Measurements from ENCODE around the gene IFRD1. TPM values are rescaled to one million over a fixed set of nuclear protein-coding genes. Genes with fewer than 3 reads are reported as not detected.
A peak's percentile ranks its signal among the peaks of the same experiment; 100 is the strongest.

The IFRD1 gene
- total and polyA plus RNA-seq, 8 donors = 37.4 to 54.1 (median 46.9) TPM

DNA sequence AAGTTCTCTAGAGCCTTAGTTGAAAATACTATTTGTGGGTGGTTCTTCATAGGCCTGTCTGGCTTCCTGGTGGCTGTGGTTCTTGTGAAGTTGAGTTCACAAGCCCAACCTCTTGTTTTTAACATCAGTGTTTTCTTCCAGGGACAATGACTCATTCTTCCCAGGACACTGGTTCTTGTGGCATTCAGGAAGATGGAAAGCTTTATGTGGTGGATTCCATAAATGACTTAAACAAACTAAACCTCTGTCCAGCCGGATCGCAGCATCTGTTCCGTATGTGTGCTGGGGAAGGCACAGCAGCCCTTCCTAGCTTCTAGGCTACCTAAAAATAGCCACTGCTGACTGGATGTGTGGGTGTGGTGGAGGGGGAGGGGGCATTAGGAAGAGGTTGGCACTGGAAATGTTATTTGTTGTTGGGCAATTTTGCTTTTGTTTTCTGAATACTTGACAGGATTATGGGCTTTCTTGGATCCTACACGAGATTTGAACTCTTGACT, 34.5 kb downstream of the IFRD1 start:
- H3K27me3 ChIP-seq = no peaks in the 10 kb centered on the region
- peaks cover 0 to under 1% of the 10 kb centered on the region in 2 donors for H3K36me3 ChIP-seq
- TF ChIP-seq, protein P1, sequence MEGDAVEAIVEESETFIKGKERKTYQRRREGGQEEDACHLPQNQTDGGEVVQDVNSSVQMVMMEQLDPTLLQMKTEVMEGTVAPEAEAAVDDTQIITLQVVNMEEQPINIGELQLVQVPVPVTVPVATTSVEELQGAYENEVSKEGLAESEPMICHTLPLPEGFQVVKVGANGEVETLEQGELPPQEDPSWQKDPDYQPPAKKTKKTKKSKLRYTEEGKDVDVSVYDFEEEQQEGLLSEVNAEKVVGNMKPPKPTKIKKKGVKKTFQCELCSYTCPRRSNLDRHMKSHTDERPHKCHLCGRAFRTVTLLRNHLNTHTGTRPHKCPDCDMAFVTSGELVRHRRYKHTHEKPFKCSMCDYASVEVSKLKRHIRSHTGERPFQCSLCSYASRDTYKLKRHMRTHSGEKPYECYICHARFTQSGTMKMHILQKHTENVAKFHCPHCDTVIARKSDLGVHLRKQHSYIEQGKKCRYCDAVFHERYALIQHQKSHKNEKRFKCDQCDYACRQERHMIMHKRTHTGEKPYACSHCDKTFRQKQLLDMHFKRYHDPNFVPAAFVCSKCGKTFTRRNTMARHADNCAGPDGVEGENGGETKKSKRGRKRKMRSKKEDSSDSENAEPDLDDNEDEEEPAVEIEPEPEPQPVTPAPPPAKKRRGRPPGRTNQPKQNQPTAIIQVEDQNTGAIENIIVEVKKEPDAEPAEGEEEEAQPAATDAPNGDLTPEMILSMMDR (IDR thresholded peaks at IDR 0.05) = no peak
- peak overlapping the region; percentile 31 to 54 for H3K27ac ChIP-seq
- H3K9me3 ChIP-seq = no peaks in the 10 kb centered on the region
- intact Hi-C loops (cut with DNase I) = no loop called here
- ATAC-seq (peak; percentile 47), DNase-seq (no peak)
- no peak overlapping the region for H3K4me3 ChIP-seq
- peaks cover 13 to 23% of the 10 kb centered on the region in 2 donors for H3K4me1 ChIP-seq

DNA sequence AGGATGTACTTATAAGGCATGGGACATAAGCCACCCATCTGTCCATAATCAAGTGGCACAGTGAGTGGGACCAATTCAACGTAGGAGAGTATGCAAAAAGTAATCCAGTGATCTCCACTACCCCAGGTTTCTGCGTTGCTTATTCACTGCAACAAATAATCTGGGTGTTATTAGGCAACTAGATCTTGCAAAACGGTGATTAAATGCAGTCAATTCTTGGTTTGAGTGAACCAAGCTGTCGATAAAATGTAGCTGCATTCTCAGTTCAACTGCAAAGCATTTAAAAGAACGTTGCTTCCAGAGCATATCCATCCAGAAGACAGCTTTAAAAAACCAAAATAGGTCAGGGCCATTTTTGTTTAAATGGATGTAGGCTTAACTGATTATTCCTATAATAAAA, 35.5 kb downstream of the IFRD1 start:
- DNase-seq (peak in 2 of 4 donors; percentile 35 to 53), ATAC-seq (no peak)
- no peaks in the 10 kb centered on the region for H3K9me3 ChIP-seq
- no peak overlapping the region for H3K27ac ChIP-seq
- TF ChIP-seq, protein P1 (IDR thresholded peaks at IDR 0.05) = no peak
- peaks cover 11 to 23% of the 10 kb centered on the region in 2 donors for H3K4me1 ChIP-seq
- H3K27me3 ChIP-seq = no peaks in the 10 kb centered on the region
- peaks cover 0 to 6% of the 10 kb centered on the region in 2 donors for H3K36me3 ChIP-seq
- intact Hi-C loops (cut with DNase I) = no loop called here
- no peak overlapping the region for H3K4me3 ChIP-seq

DNA sequence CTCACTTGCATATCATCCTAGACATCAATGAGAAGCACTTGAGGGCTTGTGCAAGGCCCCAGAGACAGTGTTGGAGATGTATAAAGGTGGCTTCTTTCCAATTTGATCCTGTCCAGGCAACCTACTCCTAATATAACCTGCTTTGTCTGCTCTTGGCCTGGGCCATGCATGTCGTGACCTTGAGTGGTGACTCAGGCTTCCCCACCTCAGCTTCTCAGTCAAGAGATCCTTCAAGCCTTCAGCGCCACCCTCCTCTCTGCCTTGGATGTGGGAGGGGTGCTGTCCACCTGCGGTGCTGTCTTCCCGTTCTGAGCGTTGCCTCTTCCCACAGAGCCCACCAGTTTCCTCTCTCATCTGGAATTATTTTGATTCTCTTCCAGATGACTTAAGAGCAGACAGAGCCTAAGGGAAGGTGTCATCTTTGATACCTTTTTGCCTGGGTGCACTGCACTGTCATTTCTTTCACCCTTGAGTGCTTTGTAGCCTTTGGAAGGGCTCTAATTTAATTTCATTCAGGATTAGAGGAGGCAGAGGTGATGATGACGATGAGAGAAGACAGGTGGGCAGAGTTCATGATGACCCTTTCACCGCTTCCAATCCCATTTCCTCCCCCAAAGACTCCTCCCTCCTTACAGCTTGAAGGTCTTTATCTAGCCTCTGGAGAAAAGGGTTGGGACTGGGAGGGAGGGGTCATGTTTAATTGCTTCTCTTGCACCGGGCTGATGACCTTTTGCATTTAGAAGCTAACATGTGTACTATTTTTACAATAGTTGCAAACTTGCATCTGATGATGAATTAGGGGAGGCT, 37.4 kb downstream of the IFRD1 start:
- no peaks in the 10 kb centered on the region for H3K27me3 ChIP-seq
- H3K36me3 ChIP-seq = peaks cover 0 to 6% of the 10 kb centered on the region in 2 donors
- peaks cover 0 to 10% of the 10 kb centered on the region in 2 donors for H3K4me1 ChIP-seq
- no peak overlapping the region for H3K27ac ChIP-seq
- DNase-seq (no peak), ATAC-seq (no peak)
- no peak overlapping the region for H3K4me3 ChIP-seq
- intact Hi-C loops (cut with DNase I) = no loop called here
- TF ChIP-seq, protein P1 (IDR thresholded peaks at IDR 0.05) = no peak
- H3K9me3 ChIP-seq = no peaks in the 10 kb centered on the region

DNA sequence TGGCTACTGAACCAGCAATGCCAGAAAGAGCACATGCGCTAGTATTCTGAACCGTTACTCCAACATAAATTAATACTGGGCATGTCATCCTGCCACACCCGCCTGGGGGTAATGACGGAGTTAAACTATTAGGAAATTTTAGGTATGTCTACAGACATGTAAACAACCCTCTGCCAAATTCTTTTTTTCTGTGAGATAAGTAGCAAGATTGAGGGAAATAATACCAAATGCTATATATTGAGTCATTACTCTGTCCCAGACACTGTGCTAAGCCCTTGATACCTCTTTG, 37.9 kb downstream of the IFRD1 start:
- TF ChIP-seq, protein P1 (IDR thresholded peaks at IDR 0.05) = no peak
- Histone ChIP-seq H3K27ac (no peak overlapping the region), H3K27me3 (no peaks in the 10 kb centered on the region), H3K9me3 (no peaks in the 10 kb centered on the region), H3K4me3 (no peak overlapping the region), H3K4me1 (peaks cover 0 to 10% of the 10 kb centered on the region in 2 donors), H3K36me3 (peaks cover 0 to 6% of the 10 kb centered on the region in 2 donors)
- DNase-seq = no peak
- intact Hi-C loops (cut with DNase I) = no loop called here
- no peak for ATAC-seq

DNA sequence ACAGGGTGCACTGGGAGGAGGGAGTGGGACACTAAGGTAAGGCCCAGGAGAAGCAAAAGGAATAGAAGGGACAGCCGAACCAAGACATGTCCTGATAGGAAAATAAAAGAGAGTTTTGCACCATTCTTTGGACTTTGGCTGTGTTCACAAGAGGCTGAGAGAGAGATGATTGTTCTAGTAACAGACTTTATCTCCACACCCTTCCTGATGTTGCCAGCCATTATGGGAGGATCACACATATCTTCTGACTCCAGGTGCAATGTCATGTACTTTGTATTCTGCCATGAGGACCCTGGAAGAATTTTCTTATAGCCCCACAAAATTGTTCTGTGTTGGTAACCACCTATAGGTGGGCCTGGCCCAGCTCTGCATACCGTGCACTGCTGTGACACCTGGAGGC, 41.9 kb downstream of the IFRD1 start:
- ATAC-seq (no peak), DNase-seq (no peak)
- TF ChIP-seq, protein P1 (IDR thresholded peaks at IDR 0.05) = no peak
- H3K9me3 ChIP-seq = no peaks in the 10 kb centered on the region
- H3K27me3 ChIP-seq = no peaks in the 10 kb centered on the region
- H3K27ac ChIP-seq = no peak overlapping the region
- H3K36me3 ChIP-seq = peaks cover 0 to 6% of the 10 kb centered on the region in 2 donors
- H3K4me3 ChIP-seq = no peak overlapping the region
- intact Hi-C loops (cut with DNase I) = no loop called here
- no peaks in the 10 kb centered on the region for H3K4me1 ChIP-seq
